ENCODE data around the gene DNAH1. TPM values are rescaled to one million over a fixed set of nuclear protein-coding genes. Genes with fewer than 3 reads are reported as not detected.

DNAH1 gene
- total and polyA plus RNA-seq, 2 experiments from 2014 or later, result 0.81 to 4.0 TPM

DNA sequence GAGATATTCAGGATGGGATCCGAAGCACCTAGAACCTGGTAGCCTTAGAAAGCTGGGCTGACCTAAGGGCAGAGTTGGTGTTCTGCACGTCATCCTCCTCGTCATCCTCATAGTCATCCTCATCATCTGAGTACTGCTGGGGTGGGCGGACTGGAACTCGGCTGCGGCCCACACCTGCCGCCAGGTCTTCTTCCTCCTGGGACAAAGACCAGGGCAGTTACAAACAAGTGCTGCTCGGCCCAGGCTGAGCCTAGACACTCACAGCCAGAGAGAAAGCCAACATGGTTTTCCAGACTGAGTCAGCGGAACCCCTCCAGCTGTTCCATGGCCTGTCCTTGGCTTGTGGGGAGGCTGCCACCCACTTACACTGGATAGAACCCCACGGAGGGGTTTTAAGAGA lies 88.3 kb downstream of the DNAH1 start:
- H3K9me3 ChIP-seq (ENCODE audit: low read depth), result no peaks in the 10 kb centered on the region
- no peaks in the 10 kb centered on the region for H4K20me1 ChIP-seq (ENCODE audit: insufficient read depth)
- no peak overlapping the region for H3K4me2 ChIP-seq (ENCODE audit: unreplicated experiment)
- H3K27me3 ChIP-seq (replicated peaks; ENCODE audit: insufficient read depth), result no peaks in the 10 kb centered on the region
- in situ Hi-C loops (cut with MboI), result no loop called here
- TF ChIP-seq EZH2 (IDR thresholded peaks at IDR 0.05; ENCODE audit: insufficient read depth, poor library complexity, severe bottlenecking), result no peak
- TF ChIP-seq EZH2phosphoT487 (IDR thresholded peaks at IDR 0.05; ENCODE audit: insufficient read depth, low read depth), result no peak
- 92 to 94% methylated on average over 10 of the region's 10 CpGs for WGBS, 2 experiments (ENCODE audit: low coverage in 1 of 2, low lambda C conversion rate in 2 of 2, missing lambda C conversion rate in 2 of 2)
- no peak overlapping the region for H3K27ac ChIP-seq
- peaks cover 30% of the 10 kb centered on the region for H3K79me2 ChIP-seq (ENCODE audit: insufficient read depth)
- no peak overlapping the region for H3K9ac ChIP-seq
- H3K4me1 ChIP-seq (ENCODE audit: insufficient read depth), result peaks cover 9% of the 10 kb centered on the region
- no peaks in the 10 kb centered on the region for H3F3A ChIP-seq (ENCODE audit: insufficient read depth)
- H2AFZ ChIP-seq, result no peak overlapping the region
- no peak for DNase-seq
- H3K9me2 ChIP-seq (ENCODE audit: insufficient read depth), result no peaks in the 10 kb centered on the region
- peaks cover 6% of the 10 kb centered on the region; the same call in 1 of the 2 replicates for H3K36me3 ChIP-seq (ENCODE audit: low read depth)
- H3K4me3 ChIP-seq, result no peak overlapping the region

DNA sequence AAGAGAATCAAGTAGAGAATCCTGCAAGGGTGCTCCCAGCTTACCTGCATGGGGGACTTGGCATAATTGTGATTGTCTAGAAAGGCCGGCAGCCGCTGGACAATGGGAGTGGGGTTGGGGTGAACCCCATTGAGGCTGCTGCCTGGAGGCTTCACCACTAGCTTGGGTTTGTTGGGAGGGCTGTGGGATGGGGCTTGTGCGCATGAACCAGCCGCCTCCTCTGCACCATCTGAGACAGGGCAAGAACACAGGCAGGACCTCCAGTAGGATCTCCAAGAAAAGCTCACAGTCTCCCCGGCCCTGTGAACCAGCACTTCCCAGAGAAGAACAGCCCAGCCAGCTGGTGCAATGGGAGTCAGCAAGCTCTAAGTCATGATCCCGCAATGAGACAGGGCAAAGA lies 88.9 kb downstream of the DNAH1 start:
- Histone ChIP-seq H3K79me2 (ENCODE audit: insufficient read depth) (peaks cover 35% of the 10 kb centered on the region), H3K36me3 (ENCODE audit: low read depth) (peaks cover 6% of the 10 kb centered on the region; the same call in 1 of the 2 replicates), H3K9me3 (ENCODE audit: low read depth) (no peaks in the 10 kb centered on the region), H3K4me1 (ENCODE audit: insufficient read depth) (peaks cover 9% of the 10 kb centered on the region), H3K4me2 (ENCODE audit: unreplicated experiment) (no peak overlapping the region), H3F3A (ENCODE audit: insufficient read depth) (no peaks in the 10 kb centered on the region), H3K9ac (no peak overlapping the region), H3K27ac (no peak overlapping the region), H4K20me1 (ENCODE audit: insufficient read depth) (no peaks in the 10 kb centered on the region), H3K4me3 (no peak overlapping the region), H3K27me3 (replicated peaks; ENCODE audit: insufficient read depth) (no peaks in the 10 kb centered on the region), H3K9me2 (ENCODE audit: insufficient read depth) (no peaks in the 10 kb centered on the region), H2AFZ (no peak overlapping the region)
- TF ChIP-seq EZH2 (IDR thresholded peaks at IDR 0.05; ENCODE audit: insufficient read depth, poor library complexity, severe bottlenecking) (no peak), EZH2phosphoT487 (IDR thresholded peaks at IDR 0.05; ENCODE audit: insufficient read depth, low read depth) (no peak)
- no peak for DNase-seq
- in situ Hi-C loops (cut with MboI), result no loop called here
- 91 to 94% methylated on average over 6 of the region's 6 CpGs for WGBS, 2 experiments (ENCODE audit: low coverage in 1 of 2, low lambda C conversion rate in 2 of 2, missing lambda C conversion rate in 2 of 2)

DNA sequence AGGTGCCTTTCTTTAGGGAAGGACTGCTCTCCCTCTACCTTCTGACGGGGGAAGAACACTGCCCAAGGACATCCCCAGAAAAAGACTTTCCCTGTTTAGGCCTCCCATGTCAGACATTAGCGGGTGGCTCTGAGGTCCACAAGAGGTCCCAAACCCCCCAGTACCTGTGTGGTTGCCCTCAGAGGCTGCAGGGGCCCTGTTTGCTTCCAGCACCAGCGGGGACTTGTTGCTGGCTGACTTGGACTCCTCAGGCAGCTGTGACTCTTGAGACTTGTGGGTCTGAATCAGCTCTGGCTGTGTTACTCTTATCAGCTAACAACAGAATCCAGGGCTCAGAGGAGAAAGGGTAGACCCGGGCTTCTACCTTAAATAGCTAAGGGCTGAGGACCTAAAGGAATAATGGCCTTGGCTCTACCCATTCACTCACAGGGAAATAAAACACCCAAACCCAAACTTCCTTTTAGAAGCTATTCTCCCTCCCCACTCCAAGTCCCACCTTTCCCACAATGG lies 89.5 kb downstream of the DNAH1 start:
- Histone ChIP-seq H2AFZ (no peak overlapping the region), H3K27me3 (replicated peaks; ENCODE audit: insufficient read depth) (no peaks in the 10 kb centered on the region), H3K79me2 (ENCODE audit: insufficient read depth) (peaks cover 35% of the 10 kb centered on the region), H3K9me2 (ENCODE audit: insufficient read depth) (no peaks in the 10 kb centered on the region), H3K36me3 (ENCODE audit: low read depth) (peaks cover 6% of the 10 kb centered on the region; the same call in 1 of the 2 replicates), H3K4me3 (no peak overlapping the region), H3K4me2 (ENCODE audit: unreplicated experiment) (no peak overlapping the region), H3K9me3 (ENCODE audit: low read depth) (no peaks in the 10 kb centered on the region), H3K27ac (no peak overlapping the region), H4K20me1 (ENCODE audit: insufficient read depth) (no peaks in the 10 kb centered on the region), H3K4me1 (ENCODE audit: insufficient read depth) (peaks cover 9% of the 10 kb centered on the region), H3K9ac (no peak overlapping the region), H3F3A (ENCODE audit: insufficient read depth) (no peaks in the 10 kb centered on the region)
- 88 to 91% methylated on average over 4 of the region's 4 CpGs for WGBS, 2 experiments (ENCODE audit: low coverage in 1 of 2, low lambda C conversion rate in 2 of 2, missing lambda C conversion rate in 2 of 2)
- DNase-seq, result no peak
- in situ Hi-C loops (cut with MboI), result no loop called here
- TF ChIP-seq EZH2phosphoT487 (IDR thresholded peaks at IDR 0.05; ENCODE audit: insufficient read depth, low read depth), result no peak
- TF ChIP-seq EZH2 (IDR thresholded peaks at IDR 0.05; ENCODE audit: insufficient read depth, poor library complexity, severe bottlenecking), result no peak

DNA sequence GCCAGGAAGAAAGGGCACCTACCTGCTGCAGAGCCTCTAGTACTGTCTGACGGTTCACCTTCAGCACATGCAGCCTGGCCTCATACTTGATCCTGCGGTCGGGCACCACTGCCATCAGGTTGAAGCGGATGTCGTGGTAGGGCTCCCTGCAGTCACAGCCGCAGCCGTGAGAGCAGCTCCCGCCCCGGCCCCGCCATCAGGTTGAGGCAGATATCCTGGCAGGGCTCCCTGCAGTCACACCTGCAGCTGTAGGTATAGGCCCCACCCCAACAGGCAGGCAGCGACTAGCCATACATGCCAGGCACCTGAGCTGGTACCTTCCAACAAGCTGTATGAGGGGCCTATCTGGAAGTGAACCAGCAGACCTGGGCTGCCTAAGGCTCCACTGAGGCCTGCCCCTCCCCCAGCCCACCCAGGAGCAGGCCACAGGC lies 90.1 kb downstream of the DNAH1 start:
- Histone ChIP-seq H3K9me2 (ENCODE audit: insufficient read depth) (no peaks in the 10 kb centered on the region), H3K9me3 (ENCODE audit: low read depth) (no peaks in the 10 kb centered on the region), H3F3A (ENCODE audit: insufficient read depth) (peaks cover 5% of the 10 kb centered on the region), H3K36me3 (ENCODE audit: low read depth) (peaks cover 6% of the 10 kb centered on the region; the same call in 1 of the 2 replicates), H3K4me2 (ENCODE audit: unreplicated experiment) (no peak overlapping the region), H3K4me1 (ENCODE audit: insufficient read depth) (peaks cover 9% of the 10 kb centered on the region), H2AFZ (no peak overlapping the region), H3K27ac (no peak overlapping the region), H3K9ac (no peak overlapping the region), H3K27me3 (replicated peaks; ENCODE audit: insufficient read depth) (no peaks in the 10 kb centered on the region), H4K20me1 (ENCODE audit: insufficient read depth) (no peaks in the 10 kb centered on the region), H3K4me3 (no peak overlapping the region), H3K79me2 (ENCODE audit: insufficient read depth) (peaks cover 38% of the 10 kb centered on the region)
- in situ Hi-C loops (cut with MboI), result no loop called here
- no peak for DNase-seq
- WGBS, 2 experiments (ENCODE audit: low coverage in 1 of 2, low lambda C conversion rate in 2 of 2, missing lambda C conversion rate in 2 of 2), result 94 to 100% methylated on average over 6 to 7 of the region's 11 CpGs
- TF ChIP-seq EZH2 (IDR thresholded peaks at IDR 0.05; ENCODE audit: insufficient read depth, poor library complexity, severe bottlenecking) (no peak), EZH2phosphoT487 (IDR thresholded peaks at IDR 0.05; ENCODE audit: insufficient read depth, low read depth) (no peak)
